ENCODE results near the gene NMT1.

- no peak for TF ChIP-seq FOXM1 (IDR thresholded peaks at IDR 0.05; ENCODE audit: borderline replicate concordance, low read depth)
- TF ChIP-seq YY1 (IDR thresholded peaks at IDR 0.05; ENCODE audit: low read depth), result no peak
- TF ChIP-seq REST (IDR thresholded peaks at IDR 0.05; ENCODE audit: low read depth), result no peak
- no peak for TF ChIP-seq MAX (IDR thresholded peaks at IDR 0.05)
- no peak for TF ChIP-seq EP300 (IDR thresholded peaks at IDR 0.05; ENCODE audit: borderline replicate concordance)
These were observed 64.4 kb downstream of the NMT1 start for GRCh38 chr17:45125509-45125908.
